HCT116 (cell line): ENCODE measurements around the gene MEOX1. TPM values are rescaled to one million over a fixed set of nuclear protein-coding genes. Genes with fewer than 3 reads are reported as not detected.

Experiments
- ATAC-seq: fragments of 200-7000 bp; cut with Tn5 transposase; 2 replicates; pipeline ENCODE4 v1.9.1; 2020; ENCODE audit warnings: mild to moderate bottlenecking, moderate library complexity
- BruUV-seq: library from RNA; stranded (reverse); fragments of 400-500 nt; replicated peaks from 2 replicates; lab custom pipeline; 2021; lab: Mats Ljungman, UMichigan
- CTCF ChIA-PET: fragments of 300-600 bp; sonication (Branson Sonifier 250); formaldehyde crosslinking; loops from one replicate; lab custom pipeline; 2021; ENCODE audit warnings: antibody characterized with exemption; lab: Charles Lee
- POLR2A ChIA-PET: fragments of 300-600, 350-600 bp; sonication (Branson Sonifier 250); formaldehyde crosslinking; loops from one replicate; lab custom pipeline; 2021; ENCODE audit warnings: antibody characterized with exemption; lab: Charles Lee
- RAD21 ChIA-PET, 2 experiments: fragments of 300-600 bp; sonication (Branson Sonifier 250); formaldehyde crosslinking; loops; one replicate each; lab custom pipeline; 2023; ENCODE audit warnings: low total read pairs in 2 of 2; ENCODE audit not compliant: uncharacterized antibody in 2 of 2, unreplicated experiment in 2 of 2, low non-redundant PET in 1 of 2; lab: Charles Lee
- DNase-seq: peaks from one replicate; pipeline ENCODE4 v3.0.0-alpha.2; 2010; ENCODE audit warnings: low read depth, low spot score
- H2AFZ ChIP-seq: fragments of 200-600 bp; shearing (Covaris generic), sonication (generic); 2 replicates; pipeline ENCODE4 v1.6.1; 2017; ENCODE audit warnings: low read depth, mixed run types, mixed read lengths, antibody characterized with exemption, low read length; ENCODE audit not compliant: poor library complexity, severe bottlenecking
- H3K27ac ChIP-seq: 2 replicates; pipeline ENCODE4 v1.5.1; 2012; ENCODE audit warnings: low read depth, low read length
- H3K27me3 ChIP-seq: fragments of 200-600 bp; sonication (generic); 2 replicates; pipeline ENCODE4 v1.6.1; 2016; ENCODE audit warnings: mixed run types, low read length, mixed read lengths; ENCODE audit not compliant: insufficient read depth
- H3K36me3 ChIP-seq, 2 experiments: fragments of 200-500 bp in 1 of 2; fragments of 200-600 bp in 1 of 2; sonication (Bioruptor generic) in 1 of 2; sonication (generic) in 1 of 2; 2 replicates each; pipeline versions ENCODE4 v1.5.1 to v1.6.1; 2014 to 2016; ENCODE audit warnings: low read length in 2 of 2, inconsistent platforms in 1 of 2, mixed read lengths in 1 of 2, mixed run types in 1 of 2; ENCODE audit not compliant: insufficient read depth in 2 of 2, control insufficient read depth in 1 of 2
- H3K4me1 ChIP-seq, 2 experiments: fragments of 200-600 bp in 1 of 2; sonication (generic) in 1 of 2; 2 replicates each; pipeline versions ENCODE4 v1.5.1 to v1.6.1; 2012 to 2017; ENCODE audit warnings: low read length in 2 of 2, inconsistent platforms in 1 of 2, mild to moderate bottlenecking in 1 of 2, mixed read lengths in 1 of 2, mixed run types in 1 of 2, moderate library complexity in 1 of 2; ENCODE audit not compliant: insufficient read depth in 2 of 2, control insufficient read depth in 1 of 2
- H3K4me2 ChIP-seq: fragments of 200-600 bp; sonication (generic); 2 replicates; pipeline ENCODE4 v1.6.1; 2017; ENCODE audit warnings: mixed run types, low read length, mixed read lengths
- H3K4me3 ChIP-seq, 2 experiments: fragments of 200-600 bp in 1 of 2; sonication (generic) in 1 of 2; replicated peaks in 1 of 2; 2 replicates each; pipeline ENCODE4 v1.5.1; 2011 to 2016; ENCODE audit warnings: low read length in 2 of 2, control low read depth in 1 of 2, low read depth in 1 of 2, mild to moderate bottlenecking in 1 of 2, mixed read lengths in 1 of 2, mixed run types in 1 of 2
- H3K79me2 ChIP-seq: fragments of 200-600 bp; sonication (generic); 2 replicates; pipeline ENCODE4 v1.6.1; 2017; ENCODE audit warnings: mild to moderate bottlenecking, mixed run types, low read length, moderate library complexity, mixed read lengths; ENCODE audit not compliant: insufficient read depth
- H3K9ac ChIP-seq: fragments of 200-600 bp; sonication (generic); 2 replicates; pipeline ENCODE4 v1.6.1; 2016; ENCODE audit warnings: low read length, mixed read lengths
- H3K9me2 ChIP-seq: fragments of 200-600 bp; sonication (generic), shearing (Covaris generic); 2 replicates; pipeline ENCODE4 v1.6.1; 2017; ENCODE audit warnings: mixed run types, mild to moderate bottlenecking, moderate library complexity; ENCODE audit not compliant: insufficient read depth
- H3K9me3 ChIP-seq, 2 experiments: fragments of 200-500 bp in 1 of 2; fragments of 200-600 bp in 1 of 2; sonication (Bioruptor generic) in 1 of 2; sonication (generic) in 1 of 2; 2 replicates each; pipeline ENCODE4 v1.6.1; 2014 to 2017; ENCODE audit warnings: low read length in 2 of 2, mixed read lengths in 2 of 2, inconsistent platforms in 1 of 2, low read depth in 1 of 2, mild to moderate bottlenecking in 1 of 2, mixed run types in 1 of 2, moderate library complexity in 1 of 2; ENCODE audit not compliant: control insufficient read depth in 1 of 2, insufficient read depth in 1 of 2
- H4K20me1 ChIP-seq: fragments of 200-600 bp; sonication (generic), shearing (Covaris generic); 2 replicates; pipeline ENCODE4 v1.6.1; 2017; ENCODE audit warnings: mixed run types, mild to moderate bottlenecking, moderate library complexity; ENCODE audit not compliant: insufficient read depth
- ATF3 ChIP-seq: IDR thresholded peaks from 2 replicates; pipeline ENCODE4 v1.6.1; 2012
- CTCF ChIP-seq, 3 experiments: fragments of 200-600 bp in 1 of 3; sonication (generic) in 1 of 3; IDR thresholded peaks in 2 of 3; conservative IDR thresholded peaks in 1 of 3; 2 replicates each; pipeline ENCODE4 v1.5.1; 2012 to 2017; ENCODE audit warnings: low read depth in 2 of 3, low read length in 2 of 3, antibody characterized with exemption in 1 of 3, borderline replicate concordance in 1 of 3, control low read depth in 1 of 3, mild to moderate bottlenecking in 1 of 3, mixed read lengths in 1 of 3, mixed run types in 1 of 3, moderate library complexity in 1 of 3; ENCODE audit not compliant: insufficient read depth in 1 of 3
- EGR1 ChIP-seq: IDR thresholded peaks from 2 replicates; pipeline ENCODE4 v1.6.1; 2012; ENCODE audit warnings: low read depth
- ELF1 ChIP-seq: IDR thresholded peaks from 2 replicates; pipeline ENCODE4 v1.6.1; 2012; ENCODE audit warnings: low read depth, borderline replicate concordance
- RAD21 ChIP-seq: IDR thresholded peaks from 2 replicates; pipeline ENCODE4 v1.6.1; 2012; ENCODE audit warnings: low read depth, mild to moderate bottlenecking
- YY1 ChIP-seq: IDR thresholded peaks from 2 replicates; pipeline ENCODE4 v1.6.1; 2011; ENCODE audit warnings: low read length, low read depth, moderate library complexity, mild to moderate bottlenecking; ENCODE audit not compliant: insufficient replicate concordance; ENCODE audit errors: extremely low read depth
- ZNF274 ChIP-seq: fragments of 200-500 bp; sonication (Bioruptor generic); IDR thresholded peaks from 2 replicates; pipeline ENCODE4 v1.6.1; 2014; ENCODE audit warnings: mild to moderate bottlenecking, low read depth, low read length, inconsistent platforms
- intact Hi-C: fragments of 100-400 bp; cut with micrococcal nuclease; formaldehyde crosslinking; loops from 2 replicates; pipeline ENCODE4 v1.10.0; 2022
- total RNA-seq: library from RNA; stranded (reverse); gene quantifications from one replicate; pipeline ENCODE4 v1.2.1, GENCODE V29; 2021; ENCODE audit not compliant: unreplicated experiment

Gene MEOX1
- total RNA-seq, 1 experiment from 2014 or later: not detected

GRCh38 chr17:43710101-43710500 lies 48.4 kb upstream of the MEOX1 start (continued):
- no peak for TF ChIP-seq CTCF (IDR thresholded peaks at IDR 0.05 in 2 of 3, conservative IDR thresholded peaks at IDR 0.05 in 1 of 3; ENCODE audit: borderline replicate concordance in 1 of 3, insufficient read depth in 1 of 3, low read depth in 2 of 3, low read length in 2 of 3)
- TF ChIP-seq EGR1: no peak

- no peak for ATAC-seq
- Histone ChIP-seq H3K79me2 (no peaks in the 10 kb centered on the region), H4K20me1 (no peaks in the 10 kb centered on the region), H3K27ac (no peak overlapping the region), H3K4me1 (peaks cover 0 to 12% of the 10 kb centered on the region in 2 experiments; a peak in 1 of 4 replicates), H3K4me3 (no peak overlapping the region), H3K9me2 (no peaks in the 10 kb centered on the region), H3K36me3 (no peaks in the 10 kb centered on the region), H2AFZ (no peak overlapping the region), H3K27me3 (no peaks in the 10 kb centered on the region), H3K9ac (no peak overlapping the region), H3K4me2 (no peak overlapping the region), H3K9me3 (no peaks in the 10 kb centered on the region)
- ChIA-PET RAD21 (no interaction called here), POLR2A (no interaction called here), CTCF (no interaction called here)
- TF ChIP-seq CTCF (IDR thresholded peaks at IDR 0.05 in 2 of 3, conservative IDR thresholded peaks at IDR 0.05 in 1 of 3; ENCODE audit: borderline replicate concordance in 1 of 3, insufficient read depth in 1 of 3, low read depth in 2 of 3, low read length in 2 of 3) (no peak), ELF1 (no peak), ZNF274 (no peak), RAD21 (no peak), YY1 (no peak), ATF3 (no peak)
- no peak for DNase-seq
- intact Hi-C loops: no loop called here
- BruUV-seq: no TSS peak
Observed at GRCh38 chr17:43709210-43709609, 47.5 kb upstream of the MEOX1 start.
